ENCODE measurements around the gene LRMDA. TPM values are rescaled to one million over a fixed set of nuclear protein-coding genes. Genes with fewer than 3 reads are reported as not detected.

LRMDA gene
- total RNA-seq, 1 donor from 2014 or later: 0.19 TPM

DNA sequence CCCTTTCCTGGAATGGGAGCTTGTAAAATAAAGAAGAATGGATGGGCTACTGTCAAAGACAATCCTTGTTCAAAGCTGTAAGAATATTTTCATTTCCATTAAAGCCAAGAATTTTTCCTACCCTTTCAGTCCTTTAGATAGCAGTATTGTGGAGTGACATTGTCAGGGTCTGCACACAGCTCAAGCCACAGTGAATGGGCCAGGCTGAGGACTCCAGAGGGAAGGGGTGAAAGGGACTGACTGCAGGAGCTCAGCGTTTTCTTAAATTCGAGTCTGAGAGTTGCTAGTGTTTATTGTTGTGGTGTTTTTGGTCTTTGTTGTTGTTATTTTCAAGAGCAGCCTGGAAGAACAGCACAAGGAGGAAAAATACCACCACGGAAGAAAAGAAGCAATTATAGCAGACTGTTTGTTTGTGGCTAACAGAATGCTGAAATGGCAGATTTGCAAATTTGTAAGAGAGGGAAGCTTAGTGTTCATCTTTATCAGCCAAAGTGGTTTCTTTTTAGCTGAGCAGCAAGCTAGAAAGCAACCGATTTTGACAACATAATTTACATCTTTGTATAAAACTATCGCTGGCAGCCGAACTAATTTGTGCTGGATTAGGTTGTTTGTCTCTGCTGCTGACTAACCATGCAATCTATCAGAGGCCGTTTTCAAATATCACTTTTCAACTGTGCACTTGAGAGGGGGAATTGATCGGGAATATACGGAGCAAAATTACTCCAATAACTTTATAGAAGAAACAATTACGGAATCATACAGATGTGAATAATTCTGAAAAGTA lies 192.1 kb downstream of the LRMDA start:
- TF ChIP-seq, protein P1, sequence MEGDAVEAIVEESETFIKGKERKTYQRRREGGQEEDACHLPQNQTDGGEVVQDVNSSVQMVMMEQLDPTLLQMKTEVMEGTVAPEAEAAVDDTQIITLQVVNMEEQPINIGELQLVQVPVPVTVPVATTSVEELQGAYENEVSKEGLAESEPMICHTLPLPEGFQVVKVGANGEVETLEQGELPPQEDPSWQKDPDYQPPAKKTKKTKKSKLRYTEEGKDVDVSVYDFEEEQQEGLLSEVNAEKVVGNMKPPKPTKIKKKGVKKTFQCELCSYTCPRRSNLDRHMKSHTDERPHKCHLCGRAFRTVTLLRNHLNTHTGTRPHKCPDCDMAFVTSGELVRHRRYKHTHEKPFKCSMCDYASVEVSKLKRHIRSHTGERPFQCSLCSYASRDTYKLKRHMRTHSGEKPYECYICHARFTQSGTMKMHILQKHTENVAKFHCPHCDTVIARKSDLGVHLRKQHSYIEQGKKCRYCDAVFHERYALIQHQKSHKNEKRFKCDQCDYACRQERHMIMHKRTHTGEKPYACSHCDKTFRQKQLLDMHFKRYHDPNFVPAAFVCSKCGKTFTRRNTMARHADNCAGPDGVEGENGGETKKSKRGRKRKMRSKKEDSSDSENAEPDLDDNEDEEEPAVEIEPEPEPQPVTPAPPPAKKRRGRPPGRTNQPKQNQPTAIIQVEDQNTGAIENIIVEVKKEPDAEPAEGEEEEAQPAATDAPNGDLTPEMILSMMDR (IDR thresholded peaks at IDR 0.05): no peak
- Mint-ChIP-seq H3K4me3 (ENCODE audit: unreplicated experiment) (no peak overlapping the region), H3K4me1 (ENCODE audit: unreplicated experiment) (no peaks in the 10 kb centered on the region), H3K36me3 (ENCODE audit: unreplicated experiment) (no peaks in the 10 kb centered on the region), H3K27ac (ENCODE audit: unreplicated experiment) (no peak overlapping the region), H3K27me3 (ENCODE audit: unreplicated experiment) (peaks cover 51% of the 10 kb centered on the region), H3K9me3 (ENCODE audit: unreplicated experiment) (no peaks in the 10 kb centered on the region)
- DNase-seq (ENCODE audit: extremely low spot score, unreplicated experiment): no peak

- no peak for DNase-seq (ENCODE audit: extremely low spot score, unreplicated experiment)
- H3K9me3 Mint-ChIP-seq (ENCODE audit: unreplicated experiment): no peaks in the 10 kb centered on the region
- H3K36me3 Mint-ChIP-seq (ENCODE audit: unreplicated experiment): no peaks in the 10 kb centered on the region
- peaks cover 55% of the 10 kb centered on the region for H3K27me3 Mint-ChIP-seq (ENCODE audit: unreplicated experiment)
- H3K4me3 Mint-ChIP-seq (ENCODE audit: unreplicated experiment): no peak overlapping the region
- no peak overlapping the region for H3K27ac Mint-ChIP-seq (ENCODE audit: unreplicated experiment)
- no peaks in the 10 kb centered on the region for H3K4me1 Mint-ChIP-seq (ENCODE audit: unreplicated experiment)
- TF ChIP-seq, protein P1 (IDR thresholded peaks at IDR 0.05): no peak
These were observed 193.2 kb downstream of the LRMDA start for GRCh38 chr10:75624638-75625037.

- TF ChIP-seq, protein P1 (IDR thresholded peaks at IDR 0.05): no peak
- Mint-ChIP-seq H3K4me1 (ENCODE audit: unreplicated experiment) (no peaks in the 10 kb centered on the region), H3K27me3 (ENCODE audit: unreplicated experiment) (peaks cover 56% of the 10 kb centered on the region), H3K27ac (ENCODE audit: unreplicated experiment) (no peak overlapping the region), H3K4me3 (ENCODE audit: unreplicated experiment) (no peak overlapping the region), H3K9me3 (ENCODE audit: unreplicated experiment) (no peaks in the 10 kb centered on the region), H3K36me3 (ENCODE audit: unreplicated experiment) (no peaks in the 10 kb centered on the region)
- DNase-seq (ENCODE audit: extremely low spot score, unreplicated experiment): no peak
These were observed 199.3 kb downstream of the LRMDA start for GRCh38 chr10:75630746-75631145.

- Mint-ChIP-seq H3K36me3 (ENCODE audit: unreplicated experiment) (no peaks in the 10 kb centered on the region), H3K9me3 (ENCODE audit: unreplicated experiment) (no peaks in the 10 kb centered on the region)
- DNase-seq (ENCODE audit: extremely low spot score, unreplicated experiment): no peak
These were observed 201.5 kb downstream of the LRMDA start for GRCh38 chr10:75632805-75633462.

GRCh38 chr10:75633568-75633967 lies 202.1 kb downstream of the LRMDA start:
- H3K9me3 Mint-ChIP-seq (ENCODE audit: unreplicated experiment): no peaks in the 10 kb centered on the region
- peaks cover 60% of the 10 kb centered on the region for H3K27me3 Mint-ChIP-seq (ENCODE audit: unreplicated experiment)
- DNase-seq (ENCODE audit: extremely low spot score, unreplicated experiment): no peak
- no peak overlapping the region for H3K4me3 Mint-ChIP-seq (ENCODE audit: unreplicated experiment)
- TF ChIP-seq, protein P1 (IDR thresholded peaks at IDR 0.05): no peak
- H3K4me1 Mint-ChIP-seq (ENCODE audit: unreplicated experiment): no peaks in the 10 kb centered on the region
- H3K27ac Mint-ChIP-seq (ENCODE audit: unreplicated experiment): no peak overlapping the region
- H3K36me3 Mint-ChIP-seq (ENCODE audit: unreplicated experiment): no peaks in the 10 kb centered on the region

More at GRCh38 chr10:75632805-75633462, 201.5 kb downstream of the LRMDA start:
- Mint-ChIP-seq H3K4me1 (ENCODE audit: unreplicated experiment) (no peaks in the 10 kb centered on the region), H3K27ac (ENCODE audit: unreplicated experiment) (no peak overlapping the region), H3K27me3 (ENCODE audit: unreplicated experiment) (peaks cover 61% of the 10 kb centered on the region), H3K4me3 (ENCODE audit: unreplicated experiment) (no peak overlapping the region)
- TF ChIP-seq, protein P1 (IDR thresholded peaks at IDR 0.05): no peak
